DND-41 (cell line): ENCODE results near the gene RIMS3.

ENCODE experiments used
- ATAC-seq: fragments of 200-7000 bp; cut with Tn5 transposase; 3 replicates; pipeline ENCODE4 v1.9.1; 2021; ENCODE audit warnings: low read depth; ENCODE audit not compliant: insufficient read depth
- DNase-seq: peaks from one replicate; pipeline ENCODE4 v3.0.0-alpha.2; 2020
- H2AFZ ChIP-seq: 2 replicates; pipeline ENCODE4 v1.6.0; 2012; ENCODE audit warnings: low read depth, low read length
- H3K27ac ChIP-seq: 2 replicates; pipeline ENCODE4 v1.5.1; 2012; ENCODE audit warnings: low read length, inconsistent platforms
- H3K27me3 ChIP-seq: fragments of 200-600 bp; sonication (generic); 2 replicates; pipeline ENCODE4 v1.6.0; 2012; ENCODE audit warnings: low read length, mild to moderate bottlenecking, inconsistent platforms; ENCODE audit not compliant: insufficient read depth, poor library complexity
- H3K36me3 ChIP-seq: 2 replicates; pipeline ENCODE4 v1.5.1; 2012; ENCODE audit warnings: low read length, inconsistent platforms; ENCODE audit not compliant: insufficient read depth
- H3K4me1 ChIP-seq: 2 replicates; pipeline ENCODE4 v1.5.1; 2012; ENCODE audit warnings: mild to moderate bottlenecking, low read length; ENCODE audit not compliant: insufficient read depth
- H3K4me2 ChIP-seq: 2 replicates; pipeline ENCODE4 v1.6.0; 2012; ENCODE audit warnings: mild to moderate bottlenecking, moderate library complexity, low read length, inconsistent platforms; ENCODE audit not compliant: insufficient read depth
- H3K4me3 ChIP-seq, 2 experiments: fragments of 200-600 bp in 1 of 2; shearing (Covaris generic) in 1 of 2; 2 replicates each; pipeline ENCODE4 v1.5.1; 2012 to 2016; ENCODE audit warnings: inconsistent platforms in 2 of 2, low read length in 2 of 2, mild to moderate bottlenecking in 2 of 2, low read depth in 1 of 2, moderate library complexity in 1 of 2
- H3K79me2 ChIP-seq: 2 replicates; pipeline ENCODE4 v1.6.0; 2012; ENCODE audit warnings: low read length, inconsistent platforms; ENCODE audit not compliant: insufficient read depth
- H3K9ac ChIP-seq: 2 replicates; pipeline ENCODE4 v1.6.0; 2012; ENCODE audit warnings: low read depth, mild to moderate bottlenecking, inconsistent platforms, low read length, moderate library complexity
- H3K9me3 ChIP-seq: 2 replicates; pipeline ENCODE4 v1.5.1; 2012; ENCODE audit warnings: low read length, moderate library complexity, mild to moderate bottlenecking, inconsistent platforms; ENCODE audit not compliant: insufficient read depth, severe bottlenecking
- H4K20me1 ChIP-seq: 2 replicates; pipeline ENCODE4 v1.6.0; 2012; ENCODE audit warnings: low read length; ENCODE audit not compliant: insufficient read depth
- EZH2 ChIP-seq: IDR thresholded peaks from 3 replicates; pipeline ENCODE4 v1.6.1; 2012; ENCODE audit warnings: borderline replicate concordance, low read depth, mild to moderate bottlenecking, moderate library complexity, low read length, inconsistent platforms; ENCODE audit not compliant: severe bottlenecking
- TF ChIP-seq, protein P1 (sequence below): IDR thresholded peaks from 2 replicates; pipeline ENCODE4 v1.5.1; 2012; ENCODE audit warnings: borderline replicate concordance, low read length, moderate library complexity, mild to moderate bottlenecking; ENCODE audit not compliant: poor library complexity, severe bottlenecking; ENCODE audit errors: extremely low read depth

The RIMS3 gene

GRCh38 chr1:40691538-40692428 lies 26.3 kb upstream of the RIMS3 start, which contains the start of gene NFYC:
Gene NFYC, plus strand, starts transcription at chr1:40691704. Its CDS starts 47,140 bp downstream, at chr1:40738844.
- peak within 1 kb of the TSS; percentile 83 for H2AFZ ChIP-seq
- TF ChIP-seq, protein P1, sequence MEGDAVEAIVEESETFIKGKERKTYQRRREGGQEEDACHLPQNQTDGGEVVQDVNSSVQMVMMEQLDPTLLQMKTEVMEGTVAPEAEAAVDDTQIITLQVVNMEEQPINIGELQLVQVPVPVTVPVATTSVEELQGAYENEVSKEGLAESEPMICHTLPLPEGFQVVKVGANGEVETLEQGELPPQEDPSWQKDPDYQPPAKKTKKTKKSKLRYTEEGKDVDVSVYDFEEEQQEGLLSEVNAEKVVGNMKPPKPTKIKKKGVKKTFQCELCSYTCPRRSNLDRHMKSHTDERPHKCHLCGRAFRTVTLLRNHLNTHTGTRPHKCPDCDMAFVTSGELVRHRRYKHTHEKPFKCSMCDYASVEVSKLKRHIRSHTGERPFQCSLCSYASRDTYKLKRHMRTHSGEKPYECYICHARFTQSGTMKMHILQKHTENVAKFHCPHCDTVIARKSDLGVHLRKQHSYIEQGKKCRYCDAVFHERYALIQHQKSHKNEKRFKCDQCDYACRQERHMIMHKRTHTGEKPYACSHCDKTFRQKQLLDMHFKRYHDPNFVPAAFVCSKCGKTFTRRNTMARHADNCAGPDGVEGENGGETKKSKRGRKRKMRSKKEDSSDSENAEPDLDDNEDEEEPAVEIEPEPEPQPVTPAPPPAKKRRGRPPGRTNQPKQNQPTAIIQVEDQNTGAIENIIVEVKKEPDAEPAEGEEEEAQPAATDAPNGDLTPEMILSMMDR, result no peak
- no peak for TF ChIP-seq EZH2
- no peaks in the 10 kb centered on the region for H3K9me3 ChIP-seq
- peaks cover 13% of the 10 kb centered on the region for H3K36me3 ChIP-seq
- peaks cover 36% of the 10 kb centered on the region for H3K4me1 ChIP-seq
- ATAC-seq (peak; percentile 89), DNase-seq (peak; percentile 98)
- H3K9ac ChIP-seq, result peak within 1 kb of the TSS; percentile 96
- peak within 1 kb of the TSS; percentile 93 for H3K27ac ChIP-seq
- peak within 1 kb of the TSS; percentile 47 to 67 for H3K4me3 ChIP-seq
- peaks cover 13% of the 10 kb centered on the region; the same call in 1 of the 2 replicates for H4K20me1 ChIP-seq
- peaks cover 73% of the 10 kb centered on the region for H3K79me2 ChIP-seq
- H3K4me2 ChIP-seq, result peak within 1 kb of the TSS; percentile 72
- H3K27me3 ChIP-seq, result no peaks in the 10 kb centered on the region

DNA sequence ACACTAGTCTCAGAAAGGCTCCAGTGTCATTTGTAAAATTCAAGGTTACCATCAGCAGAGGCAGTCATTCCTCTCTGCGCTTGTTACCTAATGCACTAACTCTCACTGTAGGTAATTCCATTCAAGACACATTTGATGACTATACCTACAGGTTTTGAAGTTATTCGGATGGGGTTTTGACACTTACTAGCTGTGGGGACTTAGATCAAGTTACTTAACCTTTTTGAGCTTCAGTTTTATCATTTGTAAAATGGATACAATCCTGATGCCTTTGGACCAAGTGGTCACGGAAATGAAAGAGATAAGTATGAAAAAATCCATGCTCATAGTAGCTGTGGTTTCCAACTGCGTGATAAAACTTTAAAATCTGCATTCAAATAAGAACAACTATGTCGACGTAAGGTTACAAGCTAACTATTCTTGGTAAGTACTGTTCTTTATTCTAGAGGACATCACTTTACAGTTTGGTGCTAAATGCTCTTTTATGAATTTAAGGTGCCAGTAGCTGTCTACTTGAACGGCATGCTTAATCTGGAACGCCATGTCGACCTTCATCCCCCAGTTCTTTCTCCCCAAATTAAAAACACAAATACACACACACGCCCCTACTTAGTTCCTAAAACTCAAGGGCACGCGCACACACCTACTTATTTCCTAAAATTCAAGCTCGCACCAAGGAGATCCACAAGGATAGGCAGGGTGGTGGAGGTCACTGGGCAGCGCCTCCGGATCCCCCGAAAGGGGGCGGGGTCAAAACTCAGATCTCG lies 25.5 kb upstream of the RIMS3 start:
- Histone ChIP-seq H3K4me3 (peak overlapping the region; percentile 47 to 67), H3K9me3 (no peaks in the 10 kb centered on the region), H3K79me2 (peaks cover 65% of the 10 kb centered on the region), H3K4me1 (peaks cover 36% of the 10 kb centered on the region), H3K36me3 (peaks cover 13% of the 10 kb centered on the region), H3K27ac (peak overlapping the region; percentile 93), H3K9ac (peak overlapping the region; percentile 96), H4K20me1 (peaks cover 13% of the 10 kb centered on the region; the same call in 1 of the 2 replicates), H3K27me3 (no peaks in the 10 kb centered on the region), H2AFZ (peak overlapping the region; percentile 78), H3K4me2 (peak overlapping the region; percentile 72)
- no peak; the same call in 2 of the 3 replicates for ATAC-seq
- no peak for DNase-seq
- no peak for TF ChIP-seq EZH2
- TF ChIP-seq, protein P1, result no peak

DNA sequence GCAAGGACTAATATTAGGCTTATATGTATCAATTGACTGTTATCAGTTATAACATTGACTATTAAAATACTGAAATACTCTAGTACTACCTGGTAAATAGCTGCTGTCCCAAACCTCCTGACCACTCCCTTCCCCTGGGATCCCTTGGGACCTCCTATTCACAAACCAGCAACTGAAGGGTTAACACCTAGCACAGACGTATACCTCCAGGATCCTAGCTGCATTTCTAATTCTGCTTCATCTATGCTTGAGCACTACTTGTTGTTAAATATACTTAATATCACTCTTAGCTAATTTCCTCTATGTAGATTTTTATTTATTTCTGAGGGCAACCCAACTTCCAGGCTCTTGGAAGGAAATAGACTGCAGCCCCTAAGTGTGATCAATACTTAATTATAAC lies 24.3 kb upstream of the RIMS3 start:
- TF ChIP-seq EZH2, result no peak
- TF ChIP-seq, protein P1, result no peak
- no peak overlapping the region for H3K4me3 ChIP-seq
- DNase-seq (no peak), ATAC-seq (no peak)
- no peak overlapping the region for H3K27ac ChIP-seq
- H3K4me2 ChIP-seq, result 0 out of 2 replicates have a peak overlapping the region, but pooled peaks have one; percentile 72
- H3K9ac ChIP-seq, result no peak overlapping the region
- H3K4me1 ChIP-seq, result peaks cover 36% of the 10 kb centered on the region
- H3K9me3 ChIP-seq, result no peaks in the 10 kb centered on the region
- peaks cover 54% of the 10 kb centered on the region for H3K79me2 ChIP-seq
- H3K36me3 ChIP-seq, result peaks cover 13% of the 10 kb centered on the region
- H3K27me3 ChIP-seq, result no peaks in the 10 kb centered on the region
- H2AFZ ChIP-seq, result no peak overlapping the region
- H4K20me1 ChIP-seq, result peaks cover 13% of the 10 kb centered on the region; the same call in 1 of the 2 replicates
